Parathyroid adenoma (tissue), 2 donors: Measurements from ENCODE around the gene MYADML2.

ENCODE experiments used
- H2AFZ ChIP-seq: fragments of 300-600 bp; sonication (generic); one replicate; pipeline ENCODE4 v1.7.0; 2017; ENCODE audit warnings: antibody characterized with exemption, mild to moderate bottlenecking
- H3K27ac ChIP-seq: fragments of 300-600 bp; sonication (generic); one replicate; pipeline ENCODE4 v1.7.0; 2017
- H3K27me3 ChIP-seq: fragments of 300-600 bp; sonication (generic); one replicate; pipeline ENCODE4 v1.7.0; 2017; ENCODE audit warnings: low read length; ENCODE audit not compliant: control insufficient read depth, insufficient read depth
- H3K36me3 ChIP-seq: fragments of 300-600 bp; sonication (generic); one replicate; pipeline ENCODE4 v1.7.0; 2017; ENCODE audit warnings: low read length; ENCODE audit not compliant: control insufficient read depth, insufficient read depth
- H3K4me1 ChIP-seq: fragments of 300-600 bp; sonication (generic); one replicate; pipeline ENCODE4 v1.7.0; 2017; ENCODE audit warnings: control low read depth
- H3K4me2 ChIP-seq: fragments of 300-600 bp; sonication (generic); one replicate; pipeline ENCODE4 v1.7.0; 2017; ENCODE audit warnings: low read length
- H3K4me3 ChIP-seq: fragments of 300-600 bp; sonication (generic); one replicate; pipeline ENCODE4 v1.7.0; 2017; ENCODE audit warnings: low read depth, low read length
- H3K79me2 ChIP-seq: fragments of 300-600 bp; sonication (generic); one replicate; pipeline ENCODE4 v1.7.0; 2017; ENCODE audit warnings: control low read depth
- H3K9ac ChIP-seq: fragments of 300-600 bp; sonication (generic); one replicate; pipeline ENCODE4 v1.7.0; 2017; ENCODE audit warnings: mild to moderate bottlenecking
- H3K9me3 ChIP-seq: fragments of 300-600 bp; sonication (generic); one replicate; pipeline ENCODE4 v1.7.0; 2017; ENCODE audit warnings: low read length; ENCODE audit not compliant: control insufficient read depth
- CTCF ChIP-seq: fragments of 300-600 bp; sonication (generic); IDR thresholded peaks from one replicate; pipeline ENCODE4 v1.7.0; 2017; ENCODE audit warnings: antibody characterized with exemption, mild to moderate bottlenecking
- donor health status: primary hyperparathyroidism.

The MYADML2 gene

GRCh38 chr17:81960130-81960958, 13.3 kb upstream of the MYADML2 start:
- H3K27me3 ChIP-seq, result no peaks in the 10 kb centered on the region
- H3K9me3 ChIP-seq, result no peaks in the 10 kb centered on the region
- H3K4me3 ChIP-seq, result peak overlapping the region; percentile 44
- H2AFZ ChIP-seq, result peak overlapping the region; percentile 68
- H3K9ac ChIP-seq, result no peak overlapping the region
- H3K27ac ChIP-seq, result no peak overlapping the region
- no peak for TF ChIP-seq CTCF
- H3K4me1 ChIP-seq, result no peaks in the 10 kb centered on the region
- no peaks in the 10 kb centered on the region for H3K36me3 ChIP-seq
- no peaks in the 10 kb centered on the region for H3K79me2 ChIP-seq
- H3K4me2 ChIP-seq, result peak overlapping the region; percentile 67

- no peaks in the 10 kb centered on the region for H3K9me3 ChIP-seq
- peak overlapping the region; percentile 57 for H3K4me3 ChIP-seq
These were observed 12.5 kb upstream of the MYADML2 start for GRCh38 chr17:81959362-81960129.

GRCh38 chr17:81958633-81959342, 11.8 kb upstream of the MYADML2 start:
- Histone ChIP-seq H3K79me2 (no peaks in the 10 kb centered on the region), H2AFZ (peak overlapping the region; percentile 67), H3K4me1 (no peaks in the 10 kb centered on the region), H3K9me3 (no peaks in the 10 kb centered on the region), H3K36me3 (no peaks in the 10 kb centered on the region), H3K4me3 (peak overlapping the region; percentile 57), H3K27me3 (no peaks in the 10 kb centered on the region), H3K4me2 (peak overlapping the region; percentile 72), H3K9ac (no peak overlapping the region), H3K27ac (no peak overlapping the region)
- TF ChIP-seq CTCF, result no peak

More at GRCh38 chr17:81959362-81960129, 12.5 kb upstream of the MYADML2 start:
- peak; percentile 58 for TF ChIP-seq CTCF
- Histone ChIP-seq H3K79me2 (no peaks in the 10 kb centered on the region), H3K27me3 (no peaks in the 10 kb centered on the region), H3K27ac (no peak overlapping the region), H3K4me2 (peak overlapping the region; percentile 72), H3K9ac (no peak overlapping the region), H3K4me1 (no peaks in the 10 kb centered on the region), H3K36me3 (no peaks in the 10 kb centered on the region), H2AFZ (peak overlapping the region; percentile 68)

- no peak overlapping the region for H2AFZ ChIP-seq
- H3K4me2 ChIP-seq, result no peak overlapping the region
- no peaks in the 10 kb centered on the region for H3K9me3 ChIP-seq
- H3K9ac ChIP-seq, result no peak overlapping the region
- H3K4me3 ChIP-seq, result no peak overlapping the region
- H3K27ac ChIP-seq, result no peak overlapping the region
- TF ChIP-seq CTCF, result no peak
- H3K4me1 ChIP-seq, result no peaks in the 10 kb centered on the region
- no peaks in the 10 kb centered on the region for H3K36me3 ChIP-seq
- H3K27me3 ChIP-seq, result no peaks in the 10 kb centered on the region
- H3K79me2 ChIP-seq, result no peaks in the 10 kb centered on the region
These were observed 10.8 kb upstream of the MYADML2 start for GRCh38 chr17:81957691-81958432.
